Heart left ventricle (tissue), 16 donors: ENCODE measurements around the gene RBM4. TPM values are rescaled to one million over a fixed set of nuclear protein-coding genes. Genes with fewer than 3 reads are reported as not detected.
"Not testable (repeated sequence)": the region's sequence is repeated elsewhere in the genome, so short reads cannot be mapped to it uniquely, and the experiment has no call there.

Experiments used
- ATAC-seq, 4 donors: fragments of 200-7000 bp; cut with Tn5 transposase; one replicate each; pipeline ENCODE4 v1.9.1; 2020 to 2022; ENCODE audit warnings: moderate library complexity in 4 of 4, mild to moderate bottlenecking in 3 of 4, moderate number of reproducible peaks in 1 of 4
- DNase-seq, 5 donors: peaks; one replicate each; pipeline ENCODE4 v3.0.0-alpha.2; 2020
- H3K27ac ChIP-seq, 12 donors: fragments of 200-600 bp; sonication (generic) in 4 of 12; one replicate each; pipeline versions ENCODE4 v1.5.0 to v1.8.0; 2016 to 2022; ENCODE audit warnings: mild to moderate bottlenecking in 2 of 12
- H3K27me3 ChIP-seq, 9 donors: fragments of 200-600 bp; sonication (generic) in 2 of 9; one replicate each; pipeline versions ENCODE4 v1.5.1 to v1.8.0; 2016 to 2022; ENCODE audit warnings: mild to moderate bottlenecking in 3 of 9
- H3K36me3 ChIP-seq, 9 donors: fragments of 200-600 bp; sonication (generic) in 2 of 9; one replicate each; pipeline versions ENCODE4 v1.5.0 to v1.8.0; 2018 to 2022; ENCODE audit warnings: mild to moderate bottlenecking in 2 of 9
- H3K4me1 ChIP-seq, 12 donors: fragments of 200-600 bp; sonication (generic) in 4 of 12; one replicate each; pipeline versions ENCODE4 v1.5.0 to v1.8.0; 2016 to 2022; ENCODE audit warnings: mild to moderate bottlenecking in 3 of 12
- H3K4me3 ChIP-seq, 12 donors: fragments of 200-600 bp; sonication (generic) in 4 of 12; one replicate each; pipeline versions ENCODE4 v1.5.0 to v1.8.0; 2017 to 2022; ENCODE audit warnings: mild to moderate bottlenecking in 9 of 12, moderate library complexity in 4 of 12
- H3K9me3 ChIP-seq, 12 donors: fragments of 200-600 bp; sonication (generic) in 4 of 12; one replicate each; pipeline versions ENCODE4 v1.5.0 to v1.8.0; 2016 to 2022; ENCODE audit warnings: mild to moderate bottlenecking in 1 of 12
- CTCF ChIP-seq, 12 donors: fragments of 200-600 bp; sonication (generic) in 4 of 12; IDR thresholded peaks; one replicate each; pipeline versions ENCODE4 v1.5.0 to v1.8.0; 2018 to 2022; ENCODE audit warnings: antibody characterized with exemption in 12 of 12, mild to moderate bottlenecking in 5 of 12
- POLR2A ChIP-seq, 2 donors: fragments of 450-650 bp; IDR thresholded peaks; one replicate each; pipeline ENCODE4 v1.6.1; 2017; ENCODE audit warnings: antibody characterized with exemption in 2 of 2, mild to moderate bottlenecking in 2 of 2, moderate library complexity in 2 of 2
- WGBS, 4 donors: extraction: QIAGEN DNeasy Blood & Tissue Kit in 2 of 4; methylation state at CpG; one replicate each; pipeline versions ENCODE4 v1.1.5 to v1.1.7; 2013 to 2018; 5-methylcytosine and 5-hydroxymethylcytosine counted together
- intact Hi-C, 10 donors: fragments of 100-400 bp; cut with DNase I; formaldehyde crosslinking; loops; one replicate each; pipeline versions ENCODE4 v1.11.1 to v1.14.2; 2022
- polyA plus RNA-seq, 2 donors: library from polyadenylated mRNA; stranded (reverse); fragments of 200-250 nt; gene quantifications; one replicate each; pipeline ENCODE4 v1.2.3, GENCODE V29; 2013
- total RNA-seq, 9 donors: library from RNA; depleted of rRNA in 2 of 9; stranded (reverse); fragments of >200 nt in 2 of 9; fragmentation: NEBNext Ultra II Directional in 3 of 9; extraction: Animal tissue kit (Norgen Biotek cat#: 25700) in 3 of 9; gene quantifications; one replicate each; pipeline versions ENCODE4 v1.1.0 to v1.2.4, GENCODE V29; 2016 to 2023
- donor health status: ischemic (EF 13 %, LVEDD 7.1; RV severe dilation, severe dysfunction).
- donor health status: healthy with polysubstance abuse.
- donor health status: DM: no; HTN: yes; CAD: no.
- donor health status: DM: no; HTN: no; CAD: no.
- donor health status: ischemic (EF 25% LVEDD 6.9; RV normal size, moderate dysfunction).
- donor health status: ischemic (EF 25% LVEDD 5.7; RV mildly dilated, moderate dysfunction).
- donor health status: healthy.
- donor health status: DM: yes; HTN: yes; CAD: no.
- donor health status: ischemic (EF 35%, LVEDD 5.7; RV mildly dilated, moderate dysfunction).
- donor health status: nonischemic (EF 11% LVEDD 7.7; RV severe dilation, severe dysfunction).
- donor health status: DM: yes; HTN: yes; CAD: no.
- donor health status: PGD.
- donor health status: ischemic (EF 29% LVEDD 5.4; RV normal size, mild dysfunction).
- donor health status: nonischemic (EF 23%, LVEDD 6.1; RV moderate dilation, normal function).

The RBM4 gene
- total and polyA plus RNA-seq, 11 donors: 46.4 to 89.4 (median 56.6) TPM

- TF ChIP-seq CTCF (IDR thresholded peaks at IDR 0.05) (no peak), POLR2A (IDR thresholded peaks at IDR 0.05) (no peak)
- peak overlapping the region in 1 of 12 donors; percentile 15 for H3K27ac ChIP-seq
- WGBS, 4 donors: 93 to 100% (median 96%) methylated on average over 6 of the region's 6 CpGs
- ATAC-seq: no peak
- H3K4me1 ChIP-seq: peaks cover 0 to 41% (median 20%) of the 10 kb centered on the region in 12 donors
- H3K4me3 ChIP-seq: no peak overlapping the region
- no peaks in the 10 kb centered on the region for H3K9me3 ChIP-seq
- H3K27me3 ChIP-seq: no peaks in the 10 kb centered on the region
- H3K36me3 ChIP-seq: peaks cover 0 to 65% (median 38%) of the 10 kb centered on the region in 9 donors
- no peak for DNase-seq
- intact Hi-C loops: no loop called here
Measured at GRCh38 chr11:66603072-66603471, 35.4 kb upstream of the RBM4 start.

- DNase-seq: no peak
- peaks cover 0 to 60% (median 33%) of the 10 kb centered on the region in 9 donors for H3K36me3 ChIP-seq
- no peak overlapping the region for H3K27ac ChIP-seq
- H3K9me3 ChIP-seq: no peaks in the 10 kb centered on the region
- H3K4me3 ChIP-seq: no peak overlapping the region
- TF ChIP-seq CTCF (IDR thresholded peaks at IDR 0.05) (no peak), POLR2A (IDR thresholded peaks at IDR 0.05) (no peak)
- H3K4me1 ChIP-seq: peaks cover 0 to 48% (median 22%) of the 10 kb centered on the region in 12 donors
- H3K27me3 ChIP-seq: no peaks in the 10 kb centered on the region
- intact Hi-C loops: no loop called here
- 87 to 91% (median 90%) methylated on average over 5 of the region's 5 CpGs for WGBS, 4 donors
- ATAC-seq: no peak
Measured at GRCh38 chr11:66604155-66604554, 34.3 kb upstream of the RBM4 start.

- Histone ChIP-seq H3K4me1 (peaks cover 0 to 32% (median 21%) of the 10 kb centered on the region in 12 donors), H3K36me3 (peaks cover 0 to 40% (median 18%) of the 10 kb centered on the region in 9 donors), H3K27ac (peak overlapping the region in 8 of 12 donors; percentile 1 to 85 (median 37))
- WGBS, 4 donors: 97 to 100% (median 97%) methylated on average over 3 of the region's 3 CpGs
- DNase-seq, intact Hi-C loops, H3K9me3 ChIP-seq, H3K4me3 ChIP-seq, H3K27me3 ChIP-seq, ATAC-seq: not testable (repeated sequence)
Measured at GRCh38 chr11:66606608-66607007, 31.9 kb upstream of the RBM4 start.

- H3K9me3 ChIP-seq: no peaks in the 10 kb centered on the region
- DNase-seq (peak in 4 of 5 donors; percentile 50 to 70 (median 62)), ATAC-seq (peak; percentile 64 to 87 (median 76))
- no peak for TF ChIP-seq CTCF (IDR thresholded peaks at IDR 0.05)
- no peak for TF ChIP-seq POLR2A (IDR thresholded peaks at IDR 0.05)
- no peak overlapping the region for H3K4me3 ChIP-seq
- peaks cover 0 to 25% (median 15%) of the 10 kb centered on the region in 12 donors for H3K4me1 ChIP-seq
- H3K36me3 ChIP-seq: peaks cover 0 to 39% (median 18%) of the 10 kb centered on the region in 9 donors
- no peaks in the 10 kb centered on the region for H3K27me3 ChIP-seq
- intact Hi-C loops: no loop called here
- WGBS, 4 donors: 23 to 40% (median 32%) methylated on average over 8 of the region's 8 CpGs
- H3K27ac ChIP-seq: peak overlapping the region in 10 of 12 donors; percentile 5 to 85 (median 38)
Measured at GRCh38 chr11:66607126-66607834, 31.2 kb upstream of the RBM4 start.
